Islet of Langerhans (tissue), 1 donor: ENCODE measurements around the gene PSAPL1.

ENCODE experiments used
- FAIRE-seq: peaks from one replicate; lab custom pipeline; 2011; peaks lifted over from hg19 to GRCh38; lab: Jason Lieb, UNC

Gene PSAPL1

GRCh38 chr4:7395645-7396044 lies 39.1 kb downstream of the PSAPL1 start:
- no peak for FAIRE-seq

DNA sequence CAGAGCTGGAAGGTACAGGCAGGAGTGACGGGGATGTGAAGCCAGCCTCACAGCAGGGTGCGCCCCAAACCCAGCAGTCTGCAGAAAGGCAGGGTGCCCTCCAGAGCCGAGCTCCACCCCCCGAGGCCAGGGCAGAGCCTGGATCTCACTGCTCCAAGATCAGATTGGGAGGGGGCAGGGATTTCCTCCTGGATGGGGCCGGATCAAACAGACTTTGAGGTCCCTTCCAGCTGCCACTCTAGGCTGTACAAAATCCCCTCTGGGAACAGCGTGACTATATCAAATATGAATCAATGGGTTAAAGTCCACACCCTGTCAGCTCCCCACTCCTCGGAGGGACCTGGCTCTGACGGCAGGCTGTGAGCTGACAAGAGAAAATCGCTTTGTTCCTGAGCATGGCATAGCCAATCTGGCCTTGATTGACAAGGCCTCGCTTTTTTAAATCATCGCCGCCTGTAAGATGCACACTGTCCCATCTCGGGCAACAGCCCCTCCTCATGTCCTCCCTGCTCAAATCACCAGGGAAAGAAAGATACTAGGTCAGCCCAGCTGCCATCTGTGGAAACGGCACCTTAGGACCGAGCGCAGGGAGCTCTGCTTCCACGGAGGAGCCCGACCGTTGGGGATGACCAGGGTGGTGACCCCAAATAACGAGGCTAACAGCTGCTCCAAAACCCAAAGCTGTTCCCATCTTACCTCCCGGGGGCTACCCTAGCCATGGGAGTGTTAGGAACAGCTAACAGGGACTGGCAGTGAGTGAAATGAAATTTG lies 39.9 kb downstream of the PSAPL1 start:
- no peak for FAIRE-seq

DNA sequence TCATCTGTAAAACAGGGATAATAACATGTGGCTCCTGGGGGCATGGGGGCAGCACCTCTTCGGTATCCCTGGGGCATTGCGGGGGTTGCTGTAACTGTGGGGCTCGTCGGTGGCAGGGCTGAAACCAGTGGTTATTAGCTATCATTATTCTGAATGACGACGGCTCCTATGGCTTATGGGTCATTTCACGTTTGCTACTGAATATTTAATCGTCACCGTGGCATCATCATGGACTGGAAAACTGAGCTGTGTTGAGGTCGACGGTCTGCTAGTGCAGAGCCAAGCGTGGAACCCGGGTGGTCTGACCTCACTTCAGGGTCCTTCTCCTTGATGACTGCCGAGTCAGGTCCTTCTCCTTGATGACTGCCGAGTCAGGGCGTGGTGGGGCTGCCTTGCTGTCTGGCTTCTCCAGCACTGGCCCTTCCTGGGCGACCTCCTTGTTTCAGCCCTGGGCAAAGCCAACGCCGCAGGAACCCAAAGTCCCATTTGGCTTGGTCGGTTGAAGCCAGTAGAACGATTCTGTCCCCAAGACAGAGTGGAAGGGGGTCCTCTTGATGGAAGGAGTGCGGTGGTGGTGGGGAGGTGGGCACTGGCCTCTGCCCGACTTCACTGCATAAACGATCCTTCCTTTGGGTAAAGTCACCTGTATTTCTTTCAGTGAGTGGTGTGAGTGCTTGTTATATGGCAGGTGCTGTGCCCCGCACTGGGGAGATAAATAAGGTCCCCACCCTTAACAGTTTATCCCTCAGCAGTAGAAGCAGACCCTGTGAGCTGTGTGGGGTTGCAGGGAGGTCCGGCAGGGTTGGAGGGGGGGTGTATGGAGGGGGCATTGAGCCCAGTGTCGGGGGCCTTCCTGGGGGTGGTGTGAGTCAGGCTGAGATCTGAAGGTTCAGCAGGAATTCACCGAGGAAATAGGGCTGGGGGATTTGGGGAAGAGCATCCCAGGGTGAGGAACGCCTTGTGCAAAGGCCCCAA lies 40.8 kb downstream of the PSAPL1 start:
- no peak for FAIRE-seq

GRCh38 chr4:7392438-7393421 lies 42.0 kb downstream of the PSAPL1 start:
- no peak for FAIRE-seq

DNA sequence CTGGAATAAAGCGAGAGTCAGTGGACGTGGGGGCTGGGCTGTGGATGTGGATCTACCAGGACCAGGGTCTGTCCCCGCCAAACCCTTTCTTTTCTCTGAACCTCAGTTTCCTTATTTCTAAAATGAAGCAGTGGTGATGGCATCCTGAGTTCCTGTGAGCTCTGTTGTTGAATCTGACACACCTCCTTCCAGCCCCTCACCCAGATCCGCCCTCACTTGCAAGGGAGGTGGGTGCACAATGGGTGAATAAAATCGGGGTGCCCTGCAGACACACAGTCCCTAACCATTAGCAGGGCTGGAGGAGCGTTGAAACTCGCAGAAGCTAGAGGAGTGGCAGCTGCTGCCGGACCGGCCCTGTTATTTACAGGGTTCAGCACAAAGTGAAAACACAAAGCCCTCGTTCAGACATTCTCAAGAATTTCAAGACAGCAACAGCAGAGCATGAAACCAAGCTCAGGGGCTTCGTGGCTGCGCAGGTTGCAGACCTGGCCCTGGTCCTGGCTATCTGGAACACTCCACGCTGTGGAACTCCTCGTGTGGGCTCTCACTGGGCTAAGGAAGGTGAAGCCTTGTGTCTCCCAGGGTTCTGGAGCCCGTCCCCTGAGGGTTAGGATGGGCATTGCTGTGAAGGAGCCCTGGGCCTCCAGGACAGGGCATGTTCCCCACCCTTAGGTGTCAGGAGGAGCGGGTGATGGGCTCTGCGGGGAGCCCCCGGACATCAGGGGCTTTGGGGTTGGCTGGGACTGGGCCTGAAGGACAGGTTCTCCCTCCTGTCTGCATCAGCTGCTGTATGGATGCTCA lies 42.9 kb downstream of the PSAPL1 start:
- FAIRE-seq, result no peak

- FAIRE-seq, result no peak
These were observed 43.7 kb downstream of the PSAPL1 start for GRCh38 chr4:7390906-7391636.

DNA sequence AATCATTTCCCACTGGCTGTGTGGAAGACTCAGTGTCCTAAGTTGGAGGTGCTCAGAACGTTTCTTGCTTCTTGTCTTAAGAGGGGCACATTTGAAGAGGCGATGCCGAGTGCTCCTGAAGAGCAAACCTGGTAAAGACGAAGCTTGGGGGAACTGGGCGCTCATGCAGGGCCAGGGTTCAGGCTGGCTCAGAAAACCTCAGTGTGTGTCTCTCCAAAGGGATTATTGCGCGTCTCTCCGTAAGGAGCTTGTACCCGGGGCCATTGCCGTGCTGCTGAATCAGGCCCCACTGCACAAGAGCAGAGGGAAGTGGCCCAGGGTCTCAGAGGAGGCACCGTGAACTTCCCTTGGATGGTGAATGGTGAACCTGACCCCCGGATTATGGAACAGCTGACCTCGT lies 44.4 kb downstream of the PSAPL1 start:
- no peak for FAIRE-seq

- no peak for FAIRE-seq
These were observed 45.0 kb downstream of the PSAPL1 start for GRCh38 chr4:7389719-7390118.

- FAIRE-seq, result no peak
These were observed 45.5 kb downstream of the PSAPL1 start for GRCh38 chr4:7389101-7389701.

DNA sequence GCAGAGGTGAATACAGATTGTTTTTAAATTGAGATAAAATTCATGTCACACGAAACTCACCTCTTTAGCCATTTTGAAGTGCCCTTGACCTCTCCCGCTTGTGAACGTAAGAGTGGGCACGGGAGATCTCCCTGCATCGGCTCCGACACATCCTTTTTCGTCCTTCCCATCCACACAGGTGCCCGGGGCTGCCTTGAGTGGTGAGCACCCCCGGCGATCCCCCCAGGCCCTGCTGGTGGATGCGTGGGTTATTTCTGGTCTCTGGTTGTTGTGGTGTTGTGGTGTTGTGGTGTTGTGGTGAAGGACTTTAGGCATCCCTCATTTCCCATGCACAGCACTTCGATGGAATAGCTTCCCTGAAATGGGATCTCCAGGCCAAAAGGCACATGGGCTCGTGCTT lies 46.1 kb downstream of the PSAPL1 start:
- FAIRE-seq, result no peak

- no peak for FAIRE-seq
These were observed 46.8 kb downstream of the PSAPL1 start for GRCh38 chr4:7387925-7388324.

DNA sequence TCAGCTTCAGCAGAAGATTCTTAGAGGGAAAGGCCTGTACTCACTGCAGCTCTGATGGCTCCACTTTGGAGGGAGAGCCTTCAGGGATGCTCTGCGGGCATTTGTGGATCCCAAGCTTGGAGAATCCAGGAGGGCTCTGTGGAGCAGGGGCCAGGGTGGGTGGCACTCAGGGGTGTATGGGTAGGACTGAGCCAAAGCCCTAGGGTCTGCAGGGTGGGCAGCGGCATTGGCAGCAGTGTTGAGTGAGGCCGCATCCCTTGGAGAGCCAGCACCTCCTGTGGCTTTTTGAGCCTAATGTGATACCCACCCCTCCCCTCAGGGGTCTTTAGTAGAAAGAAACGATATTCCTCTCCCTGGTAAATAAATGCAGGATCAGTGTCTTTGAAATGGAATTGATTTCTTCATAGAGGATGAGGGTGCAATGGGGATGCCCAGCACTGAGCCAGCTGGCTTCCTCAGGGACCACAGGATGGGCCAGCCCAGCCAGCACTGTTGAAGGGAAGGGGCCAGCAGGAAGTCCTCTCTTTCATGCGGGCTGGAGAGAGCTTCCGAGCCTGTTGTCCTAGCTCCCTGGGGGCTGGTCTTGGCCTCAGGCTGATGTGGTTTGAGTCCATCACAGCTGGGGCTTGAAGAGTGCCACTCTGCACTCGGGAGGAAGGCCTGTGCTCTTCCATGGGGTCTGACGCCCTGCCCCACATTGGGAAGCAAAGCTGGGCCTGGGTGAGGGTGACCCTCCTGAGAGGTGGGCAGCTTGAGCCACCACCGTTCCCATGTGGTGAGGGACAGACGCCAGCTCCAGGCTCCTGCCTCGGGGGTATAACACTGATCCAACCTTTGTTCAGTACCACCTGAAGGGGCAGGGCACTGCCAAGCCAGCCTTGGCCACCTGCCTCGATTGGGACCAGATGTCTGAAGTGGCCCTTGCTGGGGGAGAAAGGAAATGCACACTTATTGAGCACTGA lies 49.5 kb downstream of the PSAPL1 start:
- no peak for FAIRE-seq

DNA sequence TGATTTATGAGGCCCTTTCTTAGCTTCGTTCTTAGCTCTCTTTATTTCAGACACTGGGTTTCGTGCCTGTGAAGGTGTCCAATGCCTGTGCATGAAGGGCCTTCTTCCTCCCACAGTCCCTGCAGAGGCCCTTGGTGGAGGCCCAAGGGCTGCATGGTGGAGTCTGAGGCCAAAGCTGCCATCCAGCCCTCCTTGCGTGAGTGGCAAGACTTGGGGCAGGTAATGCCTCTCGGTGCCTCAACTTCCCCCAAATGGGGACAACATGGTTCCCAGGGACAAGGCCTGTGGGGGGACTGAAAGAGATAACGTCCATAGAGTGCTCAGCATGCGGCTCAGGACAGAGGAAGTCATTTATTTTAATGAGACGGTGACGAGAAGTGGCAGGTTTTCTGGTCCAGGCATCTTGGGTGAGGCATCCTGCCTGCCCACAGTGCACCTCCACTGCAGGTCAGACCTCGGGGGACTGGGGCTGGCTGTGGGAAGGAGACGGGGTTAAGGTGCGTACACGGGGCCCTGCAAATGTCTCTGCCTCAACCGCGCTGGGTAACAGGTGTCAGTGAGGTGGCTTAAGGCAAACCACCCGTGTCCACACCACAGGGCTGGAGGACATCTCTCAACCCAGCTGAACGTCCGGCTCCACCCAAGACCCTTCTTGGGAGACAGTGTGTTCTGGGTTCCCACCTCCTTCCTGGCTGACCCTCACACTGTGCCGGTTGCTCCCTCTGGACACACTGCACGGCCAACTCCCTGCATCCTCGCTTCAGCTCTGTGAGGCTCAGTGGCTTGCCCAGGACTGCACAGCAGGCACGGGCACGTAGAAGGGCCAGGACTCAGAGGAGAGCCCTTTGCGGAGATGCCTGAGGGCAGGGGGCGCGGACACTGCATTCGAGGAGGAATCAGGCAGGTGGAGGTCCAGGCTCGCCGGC lies 50.5 kb downstream of the PSAPL1 start:
- no peak for FAIRE-seq

GRCh38 chr4:7383266-7383665 lies 51.5 kb downstream of the PSAPL1 start:
- FAIRE-seq, result no peak

DNA sequence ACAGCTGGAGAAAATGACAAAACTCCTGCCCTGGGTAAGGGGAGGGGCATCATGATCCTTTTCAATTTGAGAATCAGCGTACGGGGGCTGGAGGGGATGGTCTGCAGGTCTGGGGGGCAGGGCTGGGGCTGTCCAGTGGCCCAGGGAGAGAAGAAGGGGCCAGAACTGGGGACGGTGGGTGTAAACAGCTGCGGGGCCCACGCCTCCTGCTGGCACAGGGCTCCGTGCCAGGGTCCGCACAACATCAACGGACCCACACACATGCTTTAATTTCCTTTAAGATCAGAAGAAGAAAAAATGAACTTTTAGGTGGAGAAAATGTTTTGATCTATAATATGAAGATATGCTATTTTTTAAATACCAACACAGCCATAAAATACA lies 52.1 kb downstream of the PSAPL1 start:
- FAIRE-seq, result no peak

GRCh38 chr4:7381890-7382633 lies 52.7 kb downstream of the PSAPL1 start:
- FAIRE-seq, result no peak

DNA sequence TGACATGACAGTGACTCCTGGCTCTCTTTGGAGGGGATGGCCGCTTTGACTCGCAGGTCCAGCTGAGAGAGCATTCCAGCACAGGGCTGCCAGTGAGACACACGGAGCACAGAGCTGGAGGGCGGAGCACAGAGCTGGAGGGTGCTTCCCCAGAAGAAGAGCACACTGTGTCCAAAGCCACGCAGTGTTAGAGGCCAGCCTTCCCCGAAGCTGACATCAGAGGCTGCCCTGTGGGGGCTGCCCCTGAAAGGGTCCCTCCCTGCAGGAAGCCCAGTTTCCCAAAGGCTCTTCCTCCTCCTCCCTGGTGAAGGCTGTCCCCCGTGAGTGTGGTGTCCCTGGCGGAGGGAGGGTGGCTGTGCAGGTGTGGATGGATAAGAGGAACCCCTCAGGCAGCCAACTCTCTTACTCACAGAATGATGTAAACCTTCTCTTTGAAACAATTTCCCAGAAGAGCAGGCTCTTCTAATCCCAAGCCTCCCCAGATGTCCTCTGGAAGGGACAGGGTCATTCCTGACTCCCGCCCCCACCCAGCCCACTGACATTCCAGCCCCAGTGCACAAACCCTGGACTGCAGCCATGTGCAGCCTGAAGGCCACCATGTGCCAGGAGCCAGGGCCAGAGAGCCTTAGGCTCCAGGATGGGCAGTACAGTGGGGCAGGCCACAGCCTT lies 53.4 kb downstream of the PSAPL1 start:
- FAIRE-seq, result no peak
